ENCODE data around the gene GREB1. TPM values are rescaled to one million over a fixed set of nuclear protein-coding genes. Genes with fewer than 3 reads are reported as not detected.

The GREB1 gene
- total RNA-seq, 1 donor from 2014 or later, result 2.3 TPM

DNA sequence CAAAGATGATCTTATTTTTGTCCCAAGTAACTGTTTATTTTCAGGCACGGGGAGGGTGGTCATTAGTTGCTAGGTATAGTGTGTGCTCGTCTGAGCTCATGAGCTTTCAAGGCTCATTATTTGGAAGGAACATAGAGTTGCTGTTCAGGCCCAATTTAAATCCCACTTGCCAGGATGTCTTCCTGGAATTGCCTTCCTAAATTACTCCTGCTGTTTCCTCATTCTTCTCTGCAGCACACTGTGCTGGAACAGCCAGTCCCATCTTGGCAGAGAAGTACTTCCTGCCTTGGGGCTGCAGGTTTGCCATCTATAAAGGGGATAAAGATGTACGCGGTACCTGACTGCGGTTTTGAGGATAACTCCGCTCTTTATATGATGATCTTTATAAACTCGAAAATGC is 37.3 kb downstream of the GREB1 start:
- no peaks in the 10 kb centered on the region for H3K27me3 ChIP-seq (ENCODE audit: low read depth)
- ATAC-seq (peak; percentile 33 to 43), DNase-seq (peak; percentile 1)
- H3K4me3 ChIP-seq, result no peak overlapping the region
- intact Hi-C loops (cut with DNase I), result no loop called here
- no peaks in the 10 kb centered on the region for H3K9me3 ChIP-seq
- no peak overlapping the region for H3K27ac ChIP-seq
- TF ChIP-seq, protein P1, sequence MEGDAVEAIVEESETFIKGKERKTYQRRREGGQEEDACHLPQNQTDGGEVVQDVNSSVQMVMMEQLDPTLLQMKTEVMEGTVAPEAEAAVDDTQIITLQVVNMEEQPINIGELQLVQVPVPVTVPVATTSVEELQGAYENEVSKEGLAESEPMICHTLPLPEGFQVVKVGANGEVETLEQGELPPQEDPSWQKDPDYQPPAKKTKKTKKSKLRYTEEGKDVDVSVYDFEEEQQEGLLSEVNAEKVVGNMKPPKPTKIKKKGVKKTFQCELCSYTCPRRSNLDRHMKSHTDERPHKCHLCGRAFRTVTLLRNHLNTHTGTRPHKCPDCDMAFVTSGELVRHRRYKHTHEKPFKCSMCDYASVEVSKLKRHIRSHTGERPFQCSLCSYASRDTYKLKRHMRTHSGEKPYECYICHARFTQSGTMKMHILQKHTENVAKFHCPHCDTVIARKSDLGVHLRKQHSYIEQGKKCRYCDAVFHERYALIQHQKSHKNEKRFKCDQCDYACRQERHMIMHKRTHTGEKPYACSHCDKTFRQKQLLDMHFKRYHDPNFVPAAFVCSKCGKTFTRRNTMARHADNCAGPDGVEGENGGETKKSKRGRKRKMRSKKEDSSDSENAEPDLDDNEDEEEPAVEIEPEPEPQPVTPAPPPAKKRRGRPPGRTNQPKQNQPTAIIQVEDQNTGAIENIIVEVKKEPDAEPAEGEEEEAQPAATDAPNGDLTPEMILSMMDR (IDR thresholded peaks at IDR 0.05), result no peak
- no peaks in the 10 kb centered on the region for H3K4me1 ChIP-seq
- H3K36me3 ChIP-seq, result no peaks in the 10 kb centered on the region

DNA sequence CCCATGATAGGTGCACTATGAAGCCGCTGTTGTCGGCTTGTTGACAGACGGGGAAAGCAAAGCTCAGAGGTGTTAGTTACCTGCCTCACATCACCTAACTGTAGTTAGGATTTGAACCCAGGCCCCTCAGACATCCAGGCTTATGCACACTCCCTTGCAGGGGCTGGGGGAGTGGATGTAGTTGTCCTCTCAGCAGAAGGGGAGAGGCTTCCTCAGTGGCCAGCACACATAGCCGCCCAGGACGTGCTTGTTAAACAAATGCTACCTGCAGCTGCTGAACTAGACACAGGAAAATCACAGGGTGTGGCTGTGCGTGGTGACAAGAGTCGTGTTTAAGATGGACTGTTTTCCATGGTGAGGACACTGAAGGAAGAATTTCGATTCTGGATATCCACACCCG is 39.2 kb downstream of the GREB1 start:
- no peak overlapping the region for H3K27ac ChIP-seq

DNA sequence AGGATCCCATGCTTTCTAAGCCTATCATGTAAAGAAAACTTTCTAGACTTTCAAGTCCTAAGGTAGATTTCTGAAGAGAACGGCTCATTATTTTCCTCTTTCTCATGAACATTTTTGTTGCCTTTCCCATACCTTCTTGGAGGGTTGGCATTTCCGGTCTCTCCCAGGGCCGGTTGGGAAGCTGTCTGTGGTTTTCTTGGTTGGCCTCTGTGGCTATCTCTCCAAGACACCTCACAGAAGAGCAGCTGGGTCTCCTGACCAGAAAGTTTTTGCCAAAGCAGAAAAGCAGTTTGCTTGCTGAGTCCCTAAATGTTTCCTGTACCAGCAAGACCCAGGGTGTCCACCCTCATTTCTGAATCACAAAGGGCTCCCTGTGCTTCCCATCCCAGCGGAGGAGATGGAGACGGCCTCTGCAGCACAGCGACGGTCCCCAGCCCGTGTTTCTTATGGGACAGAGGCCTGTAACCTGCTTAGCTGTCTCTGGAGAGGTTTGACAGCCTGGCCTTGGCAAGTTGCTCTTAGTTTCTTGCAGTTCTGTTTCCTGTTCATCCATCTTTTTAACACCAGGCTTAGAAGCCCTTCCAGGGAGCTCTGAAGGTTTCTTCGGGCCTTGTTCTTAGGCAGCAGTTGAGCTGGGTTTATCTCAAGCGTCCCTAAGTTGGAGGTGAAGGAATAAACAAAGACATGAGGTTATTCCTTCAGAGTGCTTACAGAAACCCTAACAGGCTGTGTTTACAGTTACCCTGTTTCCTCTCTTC is 39.8 kb downstream of the GREB1 start:
- H3K9me3 ChIP-seq, result no peaks in the 10 kb centered on the region
- H3K36me3 ChIP-seq, result no peaks in the 10 kb centered on the region
- no peaks in the 10 kb centered on the region for H3K4me1 ChIP-seq
- H3K4me3 ChIP-seq, result no peak overlapping the region
- H3K27me3 ChIP-seq (ENCODE audit: low read depth), result no peaks in the 10 kb centered on the region
- TF ChIP-seq, protein P1 (IDR thresholded peaks at IDR 0.05), result no peak
- peak; percentile 25 for DNase-seq
- no peak overlapping the region for H3K27ac ChIP-seq
- ATAC-seq, result no peak
- intact Hi-C loops (cut with DNase I), result no loop called here

More for the DNA sequence above, 39.2 kb downstream of the GREB1 start:
- H3K4me3 ChIP-seq, result no peak overlapping the region
- no peaks in the 10 kb centered on the region for H3K36me3 ChIP-seq
- TF ChIP-seq, protein P1 (IDR thresholded peaks at IDR 0.05), result no peak
- H3K9me3 ChIP-seq, result no peaks in the 10 kb centered on the region
- no peaks in the 10 kb centered on the region for H3K4me1 ChIP-seq
- no peaks in the 10 kb centered on the region for H3K27me3 ChIP-seq (ENCODE audit: low read depth)
- peak; percentile 31 for DNase-seq
- intact Hi-C loops (cut with DNase I), result no loop called here
- no peak for ATAC-seq

DNA sequence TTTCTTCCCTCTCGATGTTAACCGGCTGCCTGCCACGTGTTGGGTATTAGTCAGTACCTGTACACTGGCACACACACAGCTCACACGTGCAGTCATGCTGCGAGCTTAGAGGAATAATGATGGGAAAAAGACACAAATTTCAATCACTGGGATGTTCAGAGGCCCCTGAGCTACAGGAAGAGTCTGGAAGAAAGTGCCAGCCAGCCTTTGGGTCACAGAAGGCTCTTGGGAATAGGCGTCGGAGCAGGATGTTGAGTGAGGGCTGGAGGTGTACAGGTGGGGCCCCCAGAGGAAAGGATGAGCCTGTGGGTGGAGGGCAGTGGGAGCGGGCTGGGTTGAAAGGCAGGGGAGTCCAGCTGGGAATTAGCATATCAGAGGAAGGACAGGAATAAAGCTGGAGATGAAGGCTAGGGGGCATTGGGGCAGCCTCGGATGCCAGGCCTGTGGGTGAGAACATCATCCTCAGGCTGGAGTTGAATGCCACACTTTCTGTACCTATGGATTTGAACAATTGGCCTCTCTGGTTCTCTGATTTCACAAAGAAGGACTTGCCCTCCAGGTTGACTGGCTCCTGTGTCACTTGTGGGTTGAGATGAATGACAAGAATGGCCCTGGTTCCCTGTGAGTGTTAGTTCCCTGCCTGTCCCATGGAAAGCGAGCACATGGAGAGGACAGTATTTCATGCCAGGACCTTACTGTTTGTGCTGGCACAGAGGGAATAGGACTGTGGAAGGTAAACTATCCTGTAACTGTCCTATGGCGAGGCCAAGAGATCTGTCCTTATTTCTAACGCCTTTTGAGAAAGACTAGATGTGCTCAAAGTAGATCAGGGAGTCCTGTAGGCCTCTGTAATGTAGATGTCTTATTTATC is 40.6 kb downstream of the GREB1 start:
- intact Hi-C loops (cut with DNase I), result no loop called here
- H3K36me3 ChIP-seq, result no peaks in the 10 kb centered on the region
- no peaks in the 10 kb centered on the region for H3K9me3 ChIP-seq
- H3K27me3 ChIP-seq (ENCODE audit: low read depth), result no peaks in the 10 kb centered on the region
- no peak overlapping the region for H3K27ac ChIP-seq
- TF ChIP-seq, protein P1 (IDR thresholded peaks at IDR 0.05), result no peak
- no peak overlapping the region for H3K4me3 ChIP-seq
- ATAC-seq (no peak), DNase-seq (peak; percentile 17)
- H3K4me1 ChIP-seq, result no peaks in the 10 kb centered on the region

DNA sequence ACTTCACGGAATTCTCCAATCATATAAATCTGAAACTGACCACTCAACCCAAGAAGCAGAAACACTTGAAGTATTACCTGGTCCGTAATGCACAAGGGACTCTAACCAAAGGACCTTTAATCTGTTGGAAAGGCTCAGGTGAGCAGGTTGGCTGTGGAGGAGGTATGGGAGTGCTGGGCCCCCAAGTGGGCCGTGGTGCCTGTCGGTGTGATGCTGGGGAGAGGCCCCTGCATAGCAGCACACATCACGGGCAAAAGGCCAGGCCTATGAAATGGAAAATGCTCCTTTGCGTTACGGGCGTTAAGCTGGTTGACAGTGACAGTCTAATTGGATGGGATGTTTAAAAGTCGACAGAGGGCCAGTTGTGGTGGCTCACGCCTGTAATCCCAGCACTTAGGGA is 42.6 kb downstream of the GREB1 start:
- Histone ChIP-seq H3K27me3 (ENCODE audit: low read depth) (no peaks in the 10 kb centered on the region), H3K4me3 (no peak overlapping the region), H3K27ac (no peak overlapping the region), H3K9me3 (no peaks in the 10 kb centered on the region), H3K36me3 (no peaks in the 10 kb centered on the region), H3K4me1 (no peaks in the 10 kb centered on the region)
- DNase-seq (no peak), ATAC-seq (no peak)
- TF ChIP-seq, protein P1 (IDR thresholded peaks at IDR 0.05), result no peak
- intact Hi-C loops (cut with DNase I), result no loop called here
